GM18951 (cell line): ENCODE data around the gene NTSR2.

Experiments used
- POLR2A ChIP-seq: IDR thresholded peaks from 4 replicates; pipeline ENCODE4 v1.6.1; 2011; ENCODE audit warnings: mild to moderate bottlenecking; ENCODE audit not compliant: insufficient read length, insufficient read depth; ENCODE audit errors: extremely low read depth
- in situ Hi-C: fragments of 300-500 bp; cut with MboI; formaldehyde crosslinking; loops from one replicate; pipeline ENCODE4 v1.12.0; 2022; ENCODE audit warnings: low sequenced_read_pairs, mixed read lengths, inconsistent platforms; ENCODE audit not compliant: unreplicated experiment

Gene NTSR2

GRCh38 chr2:11656252-11656651, 13.7 kb downstream of the NTSR2 start:
- no peak for TF ChIP-seq POLR2A
- in situ Hi-C loops = no loop called here

- in situ Hi-C loops = no loop called here
- TF ChIP-seq POLR2A = no peak
Measured at GRCh38 chr2:11655495-11655894, 14.5 kb downstream of the NTSR2 start.

GRCh38 chr2:11652553-11652952, 17.4 kb downstream of the NTSR2 start:
- TF ChIP-seq POLR2A = no peak

GRCh38 chr2:11651856-11652548, 18.0 kb downstream of the NTSR2 start:
- in situ Hi-C loops = no loop called here
- TF ChIP-seq POLR2A = no peak

More at GRCh38 chr2:11652553-11652952, 17.4 kb downstream of the NTSR2 start:
- in situ Hi-C loops = no loop called here

- in situ Hi-C loops = no loop called here
- TF ChIP-seq POLR2A = no peak
Measured at GRCh38 chr2:11649093-11649492, 20.9 kb downstream of the NTSR2 start.

GRCh38 chr2:11647834-11648600, 22.0 kb downstream of the NTSR2 start:
- in situ Hi-C loops = no loop called here
- no peak for TF ChIP-seq POLR2A

GRCh38 chr2:11646530-11646929, 23.5 kb downstream of the NTSR2 start:
- in situ Hi-C loops = no loop called here
- no peak for TF ChIP-seq POLR2A

- no peak for TF ChIP-seq POLR2A
- in situ Hi-C loops = no loop called here
Measured at GRCh38 chr2:11644293-11644692, 25.7 kb downstream of the NTSR2 start.

- in situ Hi-C loops = no loop called here
- no peak for TF ChIP-seq POLR2A
Measured at GRCh38 chr2:11642972-11643371, 27.0 kb downstream of the NTSR2 start.

- no peak for TF ChIP-seq POLR2A
- in situ Hi-C loops = no loop called here
Measured at GRCh38 chr2:11640132-11640531, 29.9 kb downstream of the NTSR2 start.

- in situ Hi-C loops = no loop called here
- TF ChIP-seq POLR2A = no peak
Measured at GRCh38 chr2:11639503-11639902, 30.5 kb downstream of the NTSR2 start.

GRCh38 chr2:11637546-11637945, 32.4 kb downstream of the NTSR2 start:
- no peak for TF ChIP-seq POLR2A
- in situ Hi-C loops = no loop called here

GRCh38 chr2:11636593-11637295, 33.3 kb downstream of the NTSR2 start:
- TF ChIP-seq POLR2A = no peak
- in situ Hi-C loops = no loop called here
